ENCODE data around the gene POM121. TPM values are rescaled to one million over a fixed set of nuclear protein-coding genes. Genes with fewer than 3 reads are reported as not detected.
"Not testable (repeated sequence)": the region's sequence is repeated elsewhere in the genome, so short reads cannot be mapped to it uniquely, and the experiment has no call there.

POM121 gene
- total RNA-seq, 4 donors from 2014 or later = 5.3 to 42.9 (median 10.3) TPM

GRCh38 chr7:72997887-72998468, 73.1 kb downstream of the POM121 start:
- H3K36me3 ChIP-seq; H3K4me3 ChIP-seq; intact Hi-C loops (cut with DNase I; ENCODE audit: low total_unique reads); DNase-seq; H3K27me3 ChIP-seq; H3K4me1 ChIP-seq; H3K9me3 ChIP-seq; H3K27ac ChIP-seq: not testable (repeated sequence)

Small RNA genes lying within 50 kb of the gene (small RNA-seq; reads per million reads assigned to genes)
- gene RF00019 = not detected

Other genes with a start within 250 kb of the POM121 start
- gene TYW1B, start 96.9 kb upstream of the POM121 start, total RNA-seq = 10 to 100 TPM in 2 of 4 donors, 1 to 10 TPM in 2; 2.8 to 20.0 (median 10.1) TPM
- gene TRIM74, start 44.4 kb downstream of the POM121 start, total RNA-seq = 1 to 10 TPM in 2 of 4 donors, not detected in 2; 1.7 to 2.9 TPM
- gene SPDYE8, start 104.7 kb downstream of the POM121 start, total RNA-seq = under 1 TPM in 1 of 4 donors, not detected in 3; 0.14 TPM
- gene SPDYE11, start 132.8 kb downstream of the POM121 start, total RNA-seq = under 1 TPM in 1 of 4 donors, not detected in 3; 0.14 TPM
- under 1 TPM in 1 of 4 donors, not detected in 3; 0.14 TPM for gene SPDYE9, start 160.9 kb downstream of the POM121 start, total RNA-seq

Data from uterus (tissue), 4 donors.